AG08395 (cell line): ENCODE results near the gene CCDC57.
A peak's percentile ranks its signal among the peaks of the same experiment; 100 is the strongest.
"Not testable (repeated sequence)": the region's sequence is repeated elsewhere in the genome, so short reads cannot be mapped to it uniquely, and the experiment has no call there.

Experiments used
- DNase-seq: peaks from one replicate; pipeline ENCODE4 v3.0.0; 2012; ENCODE audit warnings: mixed read lengths, low spot score

CCDC57 gene

DNA sequence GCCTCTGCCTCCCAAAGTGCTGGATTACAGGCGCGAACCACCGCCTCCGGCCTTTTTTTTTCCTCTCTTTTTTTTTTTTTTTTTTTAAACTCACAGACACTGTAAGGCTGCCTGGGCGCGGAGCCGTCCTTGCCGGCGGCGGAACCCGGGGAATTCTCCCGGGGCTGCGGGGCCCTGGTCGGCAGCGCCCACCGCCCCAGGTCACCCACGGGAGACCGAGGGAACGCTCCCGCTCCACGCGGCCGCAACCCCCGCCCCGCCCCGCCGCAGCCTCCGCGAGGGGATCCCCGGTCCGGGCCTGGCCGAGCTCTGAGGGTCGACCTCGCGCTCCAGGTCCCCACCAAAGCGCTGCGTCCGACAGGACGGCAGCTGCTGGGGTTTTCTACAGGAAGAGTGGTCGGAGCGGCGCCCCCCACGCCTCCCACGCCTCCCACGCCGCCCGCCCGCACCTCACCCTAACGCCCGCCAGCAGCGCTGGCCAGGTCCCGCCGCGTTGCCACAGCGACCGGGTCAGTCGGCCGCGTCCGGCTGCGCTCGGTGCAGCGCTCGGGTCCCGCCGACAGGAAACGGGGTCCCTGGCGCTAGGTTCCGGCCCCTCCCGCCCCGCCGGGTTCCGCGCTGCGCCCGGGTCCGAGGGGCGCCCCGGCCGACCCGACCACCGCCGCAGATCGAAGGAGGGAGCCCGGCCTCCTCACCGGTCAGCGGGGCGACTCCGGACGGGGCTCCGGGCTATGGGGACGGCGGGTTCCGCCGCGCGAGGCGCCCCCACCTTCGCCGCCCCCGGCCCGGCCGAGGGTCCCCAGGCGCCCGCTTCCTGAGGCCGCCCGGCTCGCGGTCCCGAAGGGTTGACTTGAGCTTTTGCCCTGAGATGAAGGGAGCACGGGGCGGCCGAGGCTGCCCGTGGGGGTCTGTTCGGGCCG is at the start of gene CCDC57:
Gene CCDC57 (minus strand): TSS at position 512 of the 920 bp plus-strand sequence. CDS start 10,898 bp downstream, outside the sequence.
- DNase-seq: peak; percentile 91

DNA sequence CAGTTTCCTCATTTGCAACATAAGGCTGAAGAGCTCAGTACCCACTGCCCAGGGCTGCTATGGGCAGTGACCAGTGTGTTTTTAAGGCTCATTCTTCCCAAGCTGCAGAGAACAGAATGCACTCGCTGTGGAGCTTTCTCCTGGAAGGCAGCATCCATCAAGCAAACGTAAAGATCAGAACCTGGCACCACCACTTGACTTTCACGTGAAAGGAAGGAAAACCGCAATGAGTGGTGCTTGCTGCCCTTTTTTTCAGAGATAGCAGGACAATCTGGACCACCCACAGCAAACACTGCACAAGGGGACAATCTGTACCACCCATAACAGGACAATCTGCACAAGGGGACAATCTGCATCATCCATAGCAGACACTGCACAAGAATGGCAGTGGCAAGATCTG is 49.7 kb upstream of the CCDC57 start:
- DNase-seq: no peak

DNA sequence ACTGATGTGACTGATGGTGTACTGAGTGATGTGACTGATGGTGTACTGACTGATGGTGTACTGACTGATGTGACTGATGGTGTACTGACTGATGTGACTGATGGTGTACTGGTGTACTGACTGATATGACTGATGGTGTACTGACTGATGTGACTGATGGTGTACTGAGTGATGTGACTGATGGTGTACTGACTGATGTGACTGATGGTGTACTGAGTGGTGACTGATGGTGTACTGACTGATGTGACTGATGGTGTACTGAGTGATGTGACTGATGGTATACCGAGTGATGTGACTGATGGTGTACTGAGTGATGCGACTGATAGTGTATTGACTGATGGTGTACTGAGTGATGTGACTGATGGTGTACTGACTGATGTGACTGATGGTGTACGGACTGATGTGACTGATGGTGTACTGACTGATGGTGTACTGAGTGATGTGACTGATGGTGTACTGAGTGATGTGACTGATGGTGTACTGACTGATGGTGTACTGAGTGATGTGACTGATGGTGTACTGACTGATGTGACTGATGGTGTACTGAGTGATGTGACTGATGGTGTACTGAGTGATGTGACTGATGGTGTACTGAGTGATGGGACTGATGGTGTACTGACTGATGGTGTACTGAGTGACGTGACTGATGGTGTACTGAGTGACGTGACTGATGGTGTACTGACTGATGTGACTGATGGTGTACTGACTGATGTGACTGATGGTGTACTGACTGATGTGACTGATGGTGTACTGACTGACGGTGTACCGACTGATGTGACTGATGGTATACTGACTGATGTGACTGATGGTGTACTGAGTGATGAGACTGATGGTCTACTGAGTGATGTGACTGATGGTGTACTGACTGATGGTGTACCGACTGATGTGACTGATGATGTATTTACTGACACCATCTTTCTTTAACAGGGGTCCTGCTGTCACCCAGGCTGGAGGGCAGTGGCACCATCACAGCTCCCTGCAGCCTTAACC is 47.6 kb upstream of the CCDC57 start:
- not testable (repeated sequence) for DNase-seq

GRCh38 chr17:82258555-82258954 is 45.9 kb upstream of the CCDC57 start:
- no peak for DNase-seq

DNA sequence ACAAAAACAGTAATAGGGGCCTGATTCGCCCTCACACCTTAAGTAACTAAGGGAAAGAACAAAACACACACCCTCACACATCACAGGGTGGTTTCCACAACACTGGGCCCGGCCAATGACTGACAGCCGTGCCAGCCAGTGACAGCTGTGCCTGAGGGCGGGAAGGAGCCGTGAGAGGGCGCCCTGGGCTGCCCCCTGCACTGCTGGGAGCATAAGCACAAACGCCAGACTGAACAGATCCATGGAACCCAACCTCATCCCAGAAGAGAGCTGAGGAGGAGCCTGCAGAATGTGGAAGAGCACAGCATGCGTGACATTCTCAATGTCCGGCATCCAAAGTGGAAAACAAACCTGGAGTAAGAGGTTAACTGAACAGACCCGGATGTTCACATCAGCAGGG is 44.8 kb upstream of the CCDC57 start:
- peak; percentile 62 for DNase-seq

GRCh38 chr17:82256242-82256885 is 43.7 kb upstream of the CCDC57 start:
- no peak for DNase-seq

GRCh38 chr17:82255402-82255972 is 42.8 kb upstream of the CCDC57 start:
- DNase-seq: no peak

DNA sequence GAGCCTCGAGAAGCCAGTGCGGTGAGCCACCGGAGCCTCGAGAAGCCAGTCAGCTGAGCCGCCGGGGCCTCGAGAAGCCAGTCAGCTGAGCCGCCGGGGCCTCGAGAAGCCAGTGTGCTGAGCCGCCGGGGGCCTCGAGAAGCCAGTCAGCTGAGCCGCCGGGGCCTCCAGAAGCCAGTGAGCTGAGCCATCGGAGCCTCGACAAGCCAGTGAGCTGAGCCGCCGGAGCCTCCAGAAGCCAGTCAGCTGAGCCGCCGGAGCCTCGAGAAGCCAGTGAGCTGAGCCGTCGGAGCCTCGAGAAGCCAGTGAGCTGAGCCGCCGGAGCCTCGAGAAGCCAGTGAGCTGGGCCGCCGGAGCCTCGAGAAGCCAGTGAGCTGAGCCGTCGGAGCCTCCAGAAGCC is 42.1 kb upstream of the CCDC57 start:
- not testable (repeated sequence) for DNase-seq

- not testable (repeated sequence) for DNase-seq
Observed at GRCh38 chr17:82254096-82254495, 41.5 kb upstream of the CCDC57 start.

DNA sequence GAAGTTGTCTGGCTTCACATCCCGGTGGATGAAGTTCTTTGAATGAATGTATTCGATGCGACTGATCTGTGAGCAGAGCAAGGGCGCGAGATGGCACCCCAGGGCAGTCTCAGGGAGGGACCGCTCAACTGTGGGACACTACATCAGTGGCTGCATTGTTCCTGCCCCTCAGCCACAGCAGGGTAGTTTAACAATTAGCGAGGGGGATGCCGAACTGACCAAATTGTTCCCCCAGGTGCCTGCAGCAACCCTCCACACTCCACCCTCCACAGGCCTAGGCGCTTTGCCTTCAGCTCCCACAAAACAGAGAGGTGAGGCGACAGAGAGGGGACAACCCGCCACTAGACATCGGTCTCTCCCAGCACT is 40.5 kb upstream of the CCDC57 start:
- no peak for DNase-seq

DNA sequence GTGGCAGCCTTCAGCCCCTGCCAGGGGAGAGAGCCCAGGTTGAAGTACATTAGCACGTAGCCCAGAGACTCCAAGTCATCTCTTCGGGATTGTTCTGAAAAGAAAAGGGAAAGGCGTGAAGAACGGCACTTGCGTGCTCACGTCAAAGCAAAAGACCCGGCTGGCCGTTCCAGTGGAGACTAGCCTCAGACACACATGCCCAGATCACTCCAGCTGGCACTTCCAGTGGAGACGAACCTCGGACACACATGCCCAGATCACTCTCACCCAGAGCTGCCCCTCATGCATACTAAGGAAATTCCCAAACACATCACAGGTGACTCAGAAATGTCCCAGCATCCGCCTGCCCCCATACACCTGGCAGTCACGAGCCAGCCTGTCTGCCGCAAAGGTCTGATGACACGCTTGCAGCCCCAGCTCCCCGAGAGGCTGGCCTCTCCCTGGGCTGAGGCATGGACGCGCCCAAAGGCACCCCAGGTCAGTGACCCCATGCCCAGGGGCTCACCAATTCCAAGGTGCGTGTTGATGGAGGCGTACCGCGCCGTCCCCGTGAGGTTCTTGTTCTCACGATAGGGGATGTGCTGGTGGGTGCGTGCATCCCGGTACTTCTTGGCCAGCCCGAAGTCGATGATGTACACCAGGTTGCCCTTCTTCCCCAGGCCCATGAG is 40.0 kb upstream of the CCDC57 start:
- DNase-seq: no peak

DNA sequence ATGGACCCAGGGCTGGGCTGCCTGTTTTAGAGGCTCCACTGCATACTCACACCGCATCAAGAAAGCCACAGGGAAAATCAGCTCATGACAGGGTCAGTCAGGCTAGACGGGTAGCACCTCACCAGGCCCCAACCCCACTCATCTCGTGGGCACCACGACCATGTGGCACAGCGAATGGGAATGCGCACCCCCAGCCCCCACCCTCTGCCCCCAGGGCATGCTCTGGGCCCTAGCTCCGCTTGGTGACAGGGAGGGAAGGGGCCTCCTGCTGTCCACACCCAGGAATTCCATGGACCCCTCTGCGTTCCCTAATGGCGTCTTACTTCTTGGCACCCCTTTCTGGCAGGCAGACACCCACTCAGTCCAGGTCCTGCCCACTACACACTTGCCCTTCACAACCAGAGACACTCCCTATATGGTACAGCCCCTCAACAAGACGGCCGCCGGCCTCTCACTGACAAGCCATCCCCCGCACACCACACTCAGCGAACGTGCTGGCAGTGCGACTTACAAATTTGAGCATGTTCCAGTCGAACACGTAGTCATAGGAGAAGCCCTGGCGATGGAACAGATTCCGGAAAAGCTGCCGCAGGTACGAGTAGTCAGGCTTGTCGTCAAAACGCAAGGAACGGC is 38.3 kb upstream of the CCDC57 start:
- DNase-seq: no peak

DNA sequence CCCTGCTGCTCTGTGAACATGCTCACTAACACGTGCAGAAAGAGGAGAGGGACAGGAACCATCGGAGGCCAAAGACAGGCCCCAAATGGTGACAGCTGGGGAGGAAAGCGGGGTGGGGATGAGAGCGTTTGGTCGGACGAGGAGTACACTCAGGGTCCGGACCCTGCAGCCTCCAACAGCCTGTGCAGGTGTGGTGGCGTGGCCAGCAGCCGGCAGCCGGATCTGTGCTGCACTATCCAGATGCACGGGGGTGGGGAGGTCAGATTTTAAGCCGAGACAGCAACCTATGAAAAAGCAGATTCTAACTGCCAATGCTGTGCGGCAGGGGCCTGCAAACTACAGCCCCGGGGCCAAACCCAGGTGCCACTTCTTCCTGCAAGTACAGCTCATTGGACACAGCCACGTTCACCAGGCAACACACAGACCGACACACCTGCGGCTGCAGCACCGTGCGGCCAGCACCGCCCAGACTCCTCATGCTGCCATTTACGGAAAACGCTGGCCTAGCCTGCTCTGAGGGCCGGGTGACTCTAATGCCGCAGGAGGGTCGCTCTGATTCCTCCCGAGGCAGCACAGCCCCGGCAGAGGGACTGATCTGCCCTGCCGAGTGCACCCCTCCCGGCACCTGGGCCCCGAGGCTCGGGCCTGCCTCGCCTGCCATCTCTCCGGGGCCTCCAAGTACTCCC is 37.4 kb upstream of the CCDC57 start:
- DNase-seq: no peak

GRCh38 chr17:82248815-82249674 is 36.4 kb upstream of the CCDC57 start:
- no peak for DNase-seq

DNA sequence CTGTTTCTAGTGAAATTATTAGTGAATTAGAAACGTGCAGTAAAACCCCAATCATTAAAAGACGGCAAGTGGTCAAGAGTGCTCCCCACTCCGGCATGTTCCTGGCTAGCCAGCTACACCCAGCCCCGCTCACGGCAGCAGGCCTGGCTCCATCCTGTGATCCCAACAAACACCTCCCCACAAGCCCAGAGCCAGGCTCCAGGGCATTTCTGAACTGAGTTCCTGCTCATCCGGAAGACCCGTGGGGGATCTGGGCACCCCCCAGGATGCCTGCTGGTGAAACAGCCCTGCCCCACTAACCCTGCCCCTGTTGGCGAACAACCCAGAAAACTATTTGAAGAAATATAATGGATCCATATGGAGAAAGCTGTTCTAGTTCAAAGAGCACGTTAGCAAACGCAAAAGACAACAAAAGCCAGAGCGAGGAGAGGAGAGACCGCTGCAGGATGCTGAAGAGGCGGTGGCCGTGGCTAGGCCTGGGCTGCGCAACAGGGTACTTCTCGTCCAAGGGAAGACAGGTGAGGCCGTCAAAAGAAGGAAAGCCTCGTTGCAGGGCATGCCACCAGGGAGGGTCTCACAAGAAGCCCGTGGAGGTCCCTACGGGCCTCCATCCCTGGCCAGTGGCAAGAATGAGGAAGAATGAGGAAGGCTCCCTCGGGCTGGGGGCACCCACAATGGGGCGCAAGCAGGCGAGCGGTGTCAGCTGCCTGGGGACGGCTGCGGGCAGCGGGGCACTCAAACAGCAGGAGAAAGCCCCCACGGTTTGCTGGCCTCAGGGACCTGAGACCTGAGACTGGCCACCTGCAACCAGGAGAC is 35.4 kb upstream of the CCDC57 start:
- no peak for DNase-seq

GRCh38 chr17:82247182-82247823 is 34.7 kb upstream of the CCDC57 start:
- no peak for DNase-seq

DNA sequence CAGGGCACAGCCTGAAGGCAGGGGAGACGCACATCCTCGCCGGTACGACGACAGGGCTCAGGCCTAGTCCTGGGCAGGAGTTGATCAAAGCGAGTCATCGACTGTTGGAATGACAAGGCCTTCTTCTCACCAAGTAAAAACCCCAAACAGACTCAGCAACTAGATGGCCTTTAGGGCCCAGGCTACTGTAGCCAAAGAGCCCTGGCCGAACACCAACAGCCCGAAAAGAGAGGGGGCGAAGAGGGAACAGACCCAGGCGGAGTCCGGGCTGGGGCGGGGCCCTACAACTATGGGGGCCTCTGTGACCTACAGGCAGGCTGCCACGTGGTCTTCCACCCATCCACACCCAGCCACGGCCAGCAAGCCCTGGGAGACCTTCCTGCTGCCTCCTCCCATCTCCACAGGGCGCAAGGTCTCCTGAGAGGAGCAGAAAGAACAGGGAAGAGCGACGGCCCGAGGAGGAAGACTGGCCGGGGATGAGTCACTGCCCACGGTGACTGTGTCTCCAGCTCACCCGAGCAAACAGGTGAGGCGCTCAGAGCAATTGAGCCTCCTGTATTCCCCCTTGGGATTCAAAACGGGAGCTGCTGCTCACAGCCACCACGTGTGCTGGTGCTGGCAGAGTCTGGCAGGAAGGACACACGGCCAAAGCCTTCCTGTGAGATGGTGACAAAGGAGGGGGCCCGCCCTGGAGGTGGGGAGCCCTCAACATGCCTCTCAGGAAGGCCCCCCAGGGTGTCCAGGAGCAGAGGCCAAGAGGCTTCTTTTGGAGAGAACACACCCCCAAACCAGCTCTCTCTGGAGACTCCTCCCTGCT is 33.9 kb upstream of the CCDC57 start:
- DNase-seq: peak; percentile 41
